OCI-LY3 (cell line): ENCODE measurements around the gene LYPD4.

Experiments used
- CTCF ChIP-seq: fragments of 200-600, 300-600 bp; sonication (generic); IDR thresholded peaks from 2 replicates; pipeline ENCODE4 v1.5.1; 2014; ENCODE audit warnings: antibody characterized with exemption, low read length, low read depth
- EZH2phosphoT487 ChIP-seq: fragments of 200-600 bp; shearing (Covaris generic); IDR thresholded peaks from 2 replicates; pipeline ENCODE4 v1.6.1; 2018; ENCODE audit warnings: antibody characterized with exemption, mixed run types, low read depth

DNA sequence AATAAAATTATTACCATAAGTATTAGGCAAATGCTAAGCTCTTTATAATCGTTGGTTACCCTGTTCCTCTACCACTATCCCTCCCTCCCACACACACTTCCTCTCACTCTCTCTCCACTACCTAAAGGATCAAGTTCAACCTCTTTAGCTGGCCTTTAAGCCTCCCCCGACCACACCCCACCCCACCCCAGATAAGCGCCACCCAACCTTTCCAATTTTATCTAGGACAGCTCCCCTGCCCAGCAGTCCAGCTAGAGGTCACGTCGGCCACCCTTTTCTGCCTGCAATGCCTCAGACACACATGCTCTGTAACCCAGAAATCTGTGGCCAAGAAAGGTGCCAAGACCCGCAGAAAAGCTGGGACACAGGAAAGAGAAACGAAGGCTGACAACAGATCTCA lies 1.1 kb downstream of the LYPD4 start:
- no peak for TF ChIP-seq CTCF
- TF ChIP-seq EZH2phosphoT487, result no peak
